Uterus (tissue), 4 donors: ENCODE measurements around the gene PLAAT3. TPM values are rescaled to one million over a fixed set of nuclear protein-coding genes. Genes with fewer than 3 reads are reported as not detected.
"Not testable (repeated sequence)": the region's sequence is repeated elsewhere in the genome, so short reads cannot be mapped to it uniquely, and the experiment has no call there.

Experiments used
- DNase-seq, 2 donors: peaks; one replicate each; pipeline ENCODE4 v3.0.0-alpha.2; 2019 to 2020
- H3K27ac ChIP-seq, 2 donors: fragments of 200-600 bp; sonication (generic); 1 replicate in 1 of 2; 2 replicates in 1 of 2; pipeline ENCODE4 v1.5.1; 2016 to 2018
- H3K27me3 ChIP-seq, 2 donors: fragments of 200-600 bp; sonication (generic); one replicate each; pipeline ENCODE4 v1.5.1; 2018 to 2019; ENCODE audit warnings: control low read depth in 1 of 2
- H3K36me3 ChIP-seq, 2 donors: fragments of 200-600 bp; sonication (generic); one replicate each; pipeline ENCODE4 v1.5.1; 2019; ENCODE audit warnings: control low read depth in 1 of 2
- H3K4me1 ChIP-seq, 2 donors: fragments of 200-600 bp; sonication (generic); one replicate each; pipeline ENCODE4 v1.5.1; 2018 to 2019; ENCODE audit warnings: control low read depth in 1 of 2
- H3K4me3 ChIP-seq, 2 donors: fragments of 200-600 bp; sonication (generic); 1 replicate in 1 of 2; 2 replicates in 1 of 2; pipeline ENCODE4 v1.5.1; 2018 to 2019; ENCODE audit warnings: mild to moderate bottlenecking in 1 of 2
- H3K9me3 ChIP-seq, 2 donors: fragments of 200-600 bp; sonication (generic); one replicate each; pipeline ENCODE4 v1.5.1; 2019; ENCODE audit warnings: control low read depth in 1 of 2
- CTCF ChIP-seq, 4 experiments: fragments of 200-600 bp in 2 of 4; fragments of 450-650 bp in 2 of 4; sonication (generic) in 2 of 4; IDR thresholded peaks; one replicate each; pipeline ENCODE4 v1.5.1; 2016 to 2019; ENCODE audit warnings: antibody characterized with exemption in 4 of 4, mild to moderate bottlenecking in 2 of 4, moderate library complexity in 1 of 4
- POLR2A ChIP-seq, 2 donors: fragments of 450-650 bp; IDR thresholded peaks; one replicate each; pipeline ENCODE4 v1.6.1; 2016; ENCODE audit warnings: antibody characterized with exemption in 2 of 2, mild to moderate bottlenecking in 1 of 2, moderate library complexity in 1 of 2
- intact Hi-C: fragments of 100-400 bp; cut with DNase I; formaldehyde crosslinking; loops from one replicate; pipeline ENCODE4 v1.15.1; 2023; ENCODE audit warnings: low total_unique reads
- total RNA-seq, 4 donors: library from RNA; depleted of rRNA in 3 of 4; stranded (reverse); fragments of >200 nt in 3 of 4; gene quantifications; one replicate each; pipeline versions ENCODE4 v1.1.0 to v1.2.4, GENCODE V29; 2014 to 2023
- donor health status: DM: yes; HTN: yes; CAD: no.

Gene PLAAT3
- total RNA-seq, 4 donors from 2014 or later = 10.0 to 32.3 (median 14.0) TPM

- H3K36me3 ChIP-seq = no peaks in the 10 kb centered on the region
- H3K9me3 ChIP-seq = no peaks in the 10 kb centered on the region
- intact Hi-C loops = no loop called here
- no peak overlapping the region for H3K4me3 ChIP-seq
- H3K27ac ChIP-seq = no peak overlapping the region
- DNase-seq = no peak
- no peak for TF ChIP-seq CTCF (IDR thresholded peaks at IDR 0.05)
- no peak for TF ChIP-seq POLR2A (IDR thresholded peaks at IDR 0.05)
- no peaks in the 10 kb centered on the region for H3K27me3 ChIP-seq
- H3K4me1 ChIP-seq = no peaks in the 10 kb centered on the region
Observed at GRCh38 chr11:63532117-63532516, 82.1 kb downstream of the PLAAT3 start.

- H3K27ac ChIP-seq, H3K4me1 ChIP-seq: not testable (repeated sequence)
Observed at GRCh38 chr11:63531074-63531792, 83.0 kb downstream of the PLAAT3 start.

GRCh38 chr11:63530021-63530420 is 84.2 kb downstream of the PLAAT3 start:
- Histone ChIP-seq H3K27ac (no peak overlapping the region), H3K4me3 (no peak overlapping the region), H3K9me3 (no peaks in the 10 kb centered on the region), H3K36me3 (no peaks in the 10 kb centered on the region), H3K27me3 (no peaks in the 10 kb centered on the region), H3K4me1 (no peaks in the 10 kb centered on the region)
- intact Hi-C loops = no loop called here
- TF ChIP-seq POLR2A (IDR thresholded peaks at IDR 0.05) = no peak
- TF ChIP-seq CTCF (IDR thresholded peaks at IDR 0.05) = no peak
- no peak for DNase-seq

More at GRCh38 chr11:63531074-63531792, 83.0 kb downstream of the PLAAT3 start:
- DNase-seq, H3K4me3 ChIP-seq, H3K36me3 ChIP-seq, H3K27me3 ChIP-seq, H3K9me3 ChIP-seq, intact Hi-C loops: not testable (repeated sequence)

GRCh38 chr11:63529373-63529772 is 84.9 kb downstream of the PLAAT3 start:
- DNase-seq, H3K27ac ChIP-seq, H3K4me3 ChIP-seq, H3K36me3 ChIP-seq, H3K27me3 ChIP-seq, H3K4me1 ChIP-seq, H3K9me3 ChIP-seq, intact Hi-C loops: not testable (repeated sequence)

GRCh38 chr11:63528729-63529278 is 85.4 kb downstream of the PLAAT3 start:
- H3K27me3 ChIP-seq, H3K4me3 ChIP-seq, DNase-seq, H3K9me3 ChIP-seq, H3K27ac ChIP-seq, intact Hi-C loops, H3K36me3 ChIP-seq, H3K4me1 ChIP-seq: not testable (repeated sequence)

- H3K27ac ChIP-seq, H3K27me3 ChIP-seq, H3K9me3 ChIP-seq, H3K36me3 ChIP-seq, H3K4me1 ChIP-seq, intact Hi-C loops, H3K4me3 ChIP-seq, DNase-seq: not testable (repeated sequence)
Observed at GRCh38 chr11:63528156-63528555, 86.1 kb downstream of the PLAAT3 start.

GRCh38 chr11:63527667-63528066 is 86.6 kb downstream of the PLAAT3 start:
- H3K27ac ChIP-seq = no peak overlapping the region
- H3K4me3 ChIP-seq = no peak overlapping the region
- H3K4me1 ChIP-seq = no peaks in the 10 kb centered on the region
- DNase-seq = no peak
- intact Hi-C loops = no loop called here
- H3K27me3 ChIP-seq = no peaks in the 10 kb centered on the region
- H3K9me3 ChIP-seq = peaks cover 0 to 3% of the 10 kb centered on the region in 2 donors
- H3K36me3 ChIP-seq = no peaks in the 10 kb centered on the region
- TF ChIP-seq CTCF (IDR thresholded peaks at IDR 0.05) (no peak), POLR2A (IDR thresholded peaks at IDR 0.05) (no peak)

Other genes starting within 250 kb of the PLAAT3 start
- gene SLC22A9, start 244.6 kb downstream of the PLAAT3 start, total RNA-seq = not detected
- gene PLAAT5, start 123.3 kb downstream of the PLAAT3 start, total RNA-seq = 1 to 10 TPM in 2 of 4 donors, under 1 TPM in 1, not detected in 1; 0.29 to 4.2 (median 3.7) TPM
- gene LGALS12, start 108.3 kb downstream of the PLAAT3 start, total RNA-seq = not detected
- gene PLAAT4, start 77.6 kb downstream of the PLAAT3 start, total RNA-seq = 10 to 100 TPM in 3 of 4 donors, 1 to 10 TPM in 1; 3.6 to 30.3 (median 22.9) TPM
- gene PLAAT2, start 51.1 kb downstream of the PLAAT3 start, total RNA-seq = not detected
- 100 to 1,000 TPM in 1 of 4 donors, 10 to 100 TPM in 3; 49.4 to 158 (median 87.6) TPM for gene ATL3, start 56.9 kb upstream of the PLAAT3 start, total RNA-seq
- 10 to 100 TPM; 52.5 to 86.8 (median 63.9) TPM for gene RTN3, start 67.1 kb upstream of the PLAAT3 start, total RNA-seq
- gene ZFTA, start 154.3 kb upstream of the PLAAT3 start, total RNA-seq = 10 to 100 TPM; 19.7 to 61.5 (median 48.4) TPM
- gene SPINDOC, start 199.0 kb upstream of the PLAAT3 start, total RNA-seq = 10 to 100 TPM in 2 of 4 donors, 1 to 10 TPM in 2; 1.3 to 28.7 (median 10.6) TPM
- 10 to 100 TPM in 3 of 4 donors, 1 to 10 TPM in 1; 6.9 to 36.5 (median 17.7) TPM for gene MARK2, start 224.7 kb upstream of the PLAAT3 start, total RNA-seq